Vagina (tissue), 2 donors: ENCODE results near the gene NUSAP1. TPM values are rescaled to one million over a fixed set of nuclear protein-coding genes. Genes with fewer than 3 reads are reported as not detected.

Experiments
- DNase-seq, 2 donors: peaks; one replicate each; pipeline ENCODE4 v3.0.0-alpha.2; 2017; ENCODE audit errors: extremely low spot score in 2 of 2
- H3K27ac ChIP-seq: fragments of 200-600 bp; sonication (generic); one replicate; pipeline ENCODE4 v1.5.1; 2019
- H3K27me3 ChIP-seq: fragments of 200-600 bp; sonication (generic); one replicate; pipeline ENCODE4 v1.5.1; 2019
- H3K36me3 ChIP-seq, 2 donors: fragments of 200-600 bp; sonication (generic); one replicate each; pipeline ENCODE4 v1.5.1; 2017 to 2019
- H3K4me1 ChIP-seq: fragments of 200-600 bp; sonication (generic); one replicate; pipeline ENCODE4 v1.5.1; 2019
- H3K4me3 ChIP-seq, 2 donors: fragments of 200-600 bp; sonication (generic); 1 replicate in 1 of 2; 2 replicates in 1 of 2; pipeline ENCODE4 v1.5.1; 2016 to 2019
- H3K9me3 ChIP-seq: fragments of 200-600 bp; sonication (generic); one replicate; pipeline ENCODE4 v1.5.1; 2019
- POLR2A ChIP-seq, 2 donors: fragments of 450-650 bp; IDR thresholded peaks; one replicate each; pipeline ENCODE4 v1.6.1; 2017; ENCODE audit warnings: antibody characterized with exemption in 2 of 2, mild to moderate bottlenecking in 2 of 2, moderate library complexity in 2 of 2
- POLR2AphosphoS5 ChIP-seq, 2 donors: sonication (generic); formaldehyde crosslinking; IDR thresholded peaks; one replicate each; pipeline ENCODE4 v1.9.0; 2017; ENCODE audit warnings: antibody characterized with exemption in 2 of 2, mild to moderate bottlenecking in 2 of 2, low read depth in 1 of 2; ENCODE audit not compliant: insufficient read depth in 1 of 2
- intact Hi-C: fragments of 100-400 bp; cut with DNase I; formaldehyde crosslinking; loops from one replicate; pipeline ENCODE4 v1.15.1; 2023
- total RNA-seq: library from RNA; depleted of rRNA; stranded (reverse); fragments of >200 nt; gene quantifications from one replicate; pipeline ENCODE4 v1.2.3, GENCODE V29; 2016
- TF ChIP-seq, protein P1 (sequence below), 3 experiments: fragments of 450-650 bp in 2 of 3; fragments of 200-600 bp in 1 of 3; sonication (generic) in 1 of 3; IDR thresholded peaks; one replicate each; pipeline ENCODE4 v1.5.1; 2017 to 2019; ENCODE audit warnings: antibody characterized with exemption in 3 of 3, mild to moderate bottlenecking in 2 of 3, moderate library complexity in 2 of 3

NUSAP1 gene
- total RNA-seq, 1 donor from 2014 or later: 16.9 TPM

DNA sequence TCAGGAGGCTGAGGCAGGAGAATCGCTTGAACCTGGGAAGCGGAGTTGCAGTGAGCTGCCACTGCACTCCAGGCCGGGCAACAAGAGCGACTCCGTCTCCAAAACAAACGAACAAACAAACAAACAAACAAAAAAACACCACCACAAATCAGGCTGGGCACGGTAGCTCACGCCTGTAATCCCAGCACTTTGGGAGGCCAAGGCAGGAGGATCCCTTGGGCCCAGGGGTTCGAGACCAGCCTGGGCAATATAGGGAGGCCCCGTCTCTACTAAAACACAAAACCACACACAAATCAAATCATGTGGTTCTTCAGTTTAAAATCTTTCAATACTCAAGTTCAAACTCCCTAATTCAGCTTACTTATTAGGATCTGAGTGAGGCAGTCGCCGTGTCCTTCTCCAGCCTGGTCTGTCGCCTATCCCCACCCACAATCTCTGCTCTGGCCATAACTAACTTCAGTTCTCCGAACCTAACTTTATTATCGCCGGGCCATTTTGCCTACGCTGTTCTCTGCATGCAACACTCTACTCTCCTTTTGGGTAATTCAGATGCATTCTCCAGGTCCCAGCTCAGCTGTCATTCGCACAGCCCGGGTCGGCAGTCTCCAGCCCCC is 83.6 kb downstream of the NUSAP1 start:
- Histone ChIP-seq H3K9me3 (no peaks in the 10 kb centered on the region), H3K4me1 (peaks cover 44% of the 10 kb centered on the region), H3K27me3 (no peaks in the 10 kb centered on the region), H3K36me3 (no peaks in the 10 kb centered on the region), H3K27ac (peak overlapping the region; percentile 72), H3K4me3 (peak overlapping the region; percentile 68 to 78)
- intact Hi-C loops: no loop called here
- TF ChIP-seq, protein P1, sequence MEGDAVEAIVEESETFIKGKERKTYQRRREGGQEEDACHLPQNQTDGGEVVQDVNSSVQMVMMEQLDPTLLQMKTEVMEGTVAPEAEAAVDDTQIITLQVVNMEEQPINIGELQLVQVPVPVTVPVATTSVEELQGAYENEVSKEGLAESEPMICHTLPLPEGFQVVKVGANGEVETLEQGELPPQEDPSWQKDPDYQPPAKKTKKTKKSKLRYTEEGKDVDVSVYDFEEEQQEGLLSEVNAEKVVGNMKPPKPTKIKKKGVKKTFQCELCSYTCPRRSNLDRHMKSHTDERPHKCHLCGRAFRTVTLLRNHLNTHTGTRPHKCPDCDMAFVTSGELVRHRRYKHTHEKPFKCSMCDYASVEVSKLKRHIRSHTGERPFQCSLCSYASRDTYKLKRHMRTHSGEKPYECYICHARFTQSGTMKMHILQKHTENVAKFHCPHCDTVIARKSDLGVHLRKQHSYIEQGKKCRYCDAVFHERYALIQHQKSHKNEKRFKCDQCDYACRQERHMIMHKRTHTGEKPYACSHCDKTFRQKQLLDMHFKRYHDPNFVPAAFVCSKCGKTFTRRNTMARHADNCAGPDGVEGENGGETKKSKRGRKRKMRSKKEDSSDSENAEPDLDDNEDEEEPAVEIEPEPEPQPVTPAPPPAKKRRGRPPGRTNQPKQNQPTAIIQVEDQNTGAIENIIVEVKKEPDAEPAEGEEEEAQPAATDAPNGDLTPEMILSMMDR (IDR thresholded peaks at IDR 0.05): no peak
- no peak for TF ChIP-seq POLR2AphosphoS5 (IDR thresholded peaks at IDR 0.05; ENCODE audit: insufficient read depth in 1 of 2, low read depth in 1 of 2)
- TF ChIP-seq POLR2A (IDR thresholded peaks at IDR 0.05): no peak
- no peak for DNase-seq

DNA sequence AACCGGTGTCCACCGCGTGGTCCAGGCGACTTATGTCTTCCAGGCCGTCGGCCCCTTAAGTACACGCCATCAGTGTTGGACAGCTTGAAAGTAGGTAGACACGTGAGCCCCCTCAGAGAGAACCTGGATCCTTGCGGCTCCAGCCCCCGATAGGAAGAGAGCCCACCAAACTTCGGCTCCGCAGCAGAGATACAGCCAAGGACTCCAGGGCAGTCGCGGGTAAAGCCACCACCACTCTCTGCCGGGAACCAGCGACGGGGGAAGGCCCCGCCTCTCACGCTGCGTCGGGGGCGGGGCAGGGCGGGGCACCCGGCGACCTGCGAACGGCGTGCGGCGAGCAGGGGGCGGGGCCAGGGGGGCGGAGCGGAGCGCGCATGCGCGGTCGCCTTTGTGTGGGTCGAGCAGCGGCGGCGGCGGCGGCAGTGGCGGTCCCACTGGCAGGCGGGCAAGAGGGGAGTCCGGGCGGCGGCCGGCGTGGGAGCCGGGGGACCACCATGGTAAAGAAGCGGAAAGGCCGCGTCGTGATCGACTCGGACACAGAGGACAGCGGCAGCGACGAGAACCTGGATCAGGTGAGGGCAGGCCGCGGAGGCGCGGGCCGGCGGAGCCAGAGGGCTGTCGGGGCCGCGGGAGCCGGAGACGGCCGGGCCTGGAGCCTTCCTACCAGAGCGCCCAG is 84.2 kb downstream of the NUSAP1 start, which contains the start of gene RTF1:
TSS of gene RTF1 (plus strand) at position 354 of the 676 bp plus-strand sequence. CDS start at position 375, 21 bp downstream.
- intact Hi-C loops: no loop called here
- Histone ChIP-seq H3K27ac (peak within 1 kb of the TSS; percentile 72), H3K9me3 (no peaks in the 10 kb centered on the region), H3K27me3 (no peaks in the 10 kb centered on the region), H3K4me3 (peak within 1 kb of the TSS; percentile 68 to 78), H3K4me1 (peaks cover 44% of the 10 kb centered on the region), H3K36me3 (no peaks in the 10 kb centered on the region)
- TF ChIP-seq, protein P1 (IDR thresholded peaks at IDR 0.05): no peak
- TF ChIP-seq POLR2A (IDR thresholded peaks at IDR 0.05) (peak in 1 of 2 donors; percentile 64), POLR2AphosphoS5 (IDR thresholded peaks at IDR 0.05; ENCODE audit: insufficient read depth in 1 of 2, low read depth in 1 of 2) (peak in 1 of 2 donors; percentile 75)
- peak; percentile 92 to 96 for DNase-seq

DNA sequence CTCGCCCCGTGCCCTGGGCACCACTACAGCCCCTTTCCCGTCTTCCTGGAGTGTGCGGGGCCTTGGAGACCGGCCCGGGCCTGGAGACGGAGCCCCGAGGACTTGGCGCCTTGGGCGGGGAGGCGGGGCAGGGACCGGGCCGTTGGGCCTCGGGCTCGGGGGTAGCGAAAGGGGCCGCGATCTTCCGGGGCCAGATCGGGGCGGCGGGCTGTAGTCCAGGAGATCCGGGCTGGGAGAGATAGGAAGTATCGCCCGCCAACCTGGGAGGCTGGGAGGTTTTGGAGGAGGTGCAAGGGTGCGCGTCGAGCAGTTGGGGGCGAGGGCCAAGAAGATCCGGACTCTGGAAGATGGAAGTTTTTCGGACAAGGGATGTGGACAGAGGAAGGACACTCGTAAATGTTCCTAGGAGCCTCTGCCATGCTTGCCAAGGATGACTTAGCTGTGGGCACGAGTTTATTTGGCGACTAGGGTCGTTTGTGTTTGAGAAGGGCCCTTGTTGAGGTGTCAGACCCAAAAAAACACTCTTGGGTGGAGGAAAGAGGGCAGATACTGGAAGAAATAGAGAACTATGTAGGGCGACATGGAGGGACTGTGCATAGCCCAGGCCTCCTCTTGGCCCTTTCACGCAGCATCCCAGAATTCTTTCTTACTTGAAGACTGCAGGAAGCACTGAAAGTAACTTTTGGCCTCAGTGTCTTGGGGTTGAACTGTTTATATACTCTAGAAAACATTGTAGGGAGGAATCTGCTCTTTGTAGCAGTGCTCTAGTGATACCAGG is 84.9 kb downstream of the NUSAP1 start:
- H3K4me1 ChIP-seq: peaks cover 44% of the 10 kb centered on the region
- no peak for DNase-seq
- no peaks in the 10 kb centered on the region for H3K27me3 ChIP-seq
- H3K36me3 ChIP-seq: no peaks in the 10 kb centered on the region
- H3K27ac ChIP-seq: peak overlapping the region; percentile 72
- H3K9me3 ChIP-seq: no peaks in the 10 kb centered on the region
- TF ChIP-seq POLR2A (IDR thresholded peaks at IDR 0.05) (no peak), POLR2AphosphoS5 (IDR thresholded peaks at IDR 0.05; ENCODE audit: insufficient read depth in 1 of 2, low read depth in 1 of 2) (no peak)
- TF ChIP-seq, protein P1 (IDR thresholded peaks at IDR 0.05): no peak
- intact Hi-C loops: no loop called here
- peak overlapping the region; percentile 68 to 78 for H3K4me3 ChIP-seq

DNA sequence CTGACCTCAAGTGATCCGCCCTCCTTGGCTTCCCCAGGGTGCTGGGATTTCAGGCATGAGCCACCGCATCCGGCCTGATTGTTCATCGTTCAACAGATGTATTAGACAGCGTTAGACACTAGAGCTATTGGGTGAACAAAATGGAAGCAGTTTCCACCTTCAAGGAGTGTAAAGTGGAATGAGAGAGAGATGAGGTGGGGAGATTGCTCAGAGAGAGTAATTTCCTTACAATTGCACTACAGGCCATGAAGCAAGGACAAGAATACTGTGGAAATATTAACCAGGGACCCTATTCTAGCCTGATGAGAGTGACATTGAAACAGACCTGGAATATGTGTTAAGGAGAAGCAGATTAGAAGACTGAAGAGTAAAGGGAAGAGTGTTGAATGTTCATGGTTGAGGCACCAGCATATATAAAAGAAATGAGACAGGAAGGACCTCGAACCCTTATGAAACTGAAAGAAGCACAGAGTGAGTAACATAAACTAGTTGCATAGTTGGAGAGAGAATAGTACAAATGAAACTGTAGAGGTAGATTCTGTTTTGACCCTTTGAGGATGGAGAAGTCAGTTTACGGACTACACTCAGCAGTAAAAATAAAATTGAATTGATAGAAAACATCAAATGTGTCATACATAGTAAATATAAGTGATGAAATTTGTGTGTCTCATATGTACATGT is 91.4 kb downstream of the NUSAP1 start:
- Histone ChIP-seq H3K4me3 (no peak overlapping the region), H3K27ac (no peak overlapping the region), H3K9me3 (no peaks in the 10 kb centered on the region), H3K36me3 (no peaks in the 10 kb centered on the region), H3K4me1 (peaks cover 16% of the 10 kb centered on the region), H3K27me3 (no peaks in the 10 kb centered on the region)
- DNase-seq: no peak
- TF ChIP-seq POLR2AphosphoS5 (IDR thresholded peaks at IDR 0.05; ENCODE audit: insufficient read depth in 1 of 2, low read depth in 1 of 2) (no peak), POLR2A (IDR thresholded peaks at IDR 0.05) (no peak)
- TF ChIP-seq, protein P1 (IDR thresholded peaks at IDR 0.05): no peak
- intact Hi-C loops: no loop called here
